ENCODE measurements around the gene TGM1.

DNA sequence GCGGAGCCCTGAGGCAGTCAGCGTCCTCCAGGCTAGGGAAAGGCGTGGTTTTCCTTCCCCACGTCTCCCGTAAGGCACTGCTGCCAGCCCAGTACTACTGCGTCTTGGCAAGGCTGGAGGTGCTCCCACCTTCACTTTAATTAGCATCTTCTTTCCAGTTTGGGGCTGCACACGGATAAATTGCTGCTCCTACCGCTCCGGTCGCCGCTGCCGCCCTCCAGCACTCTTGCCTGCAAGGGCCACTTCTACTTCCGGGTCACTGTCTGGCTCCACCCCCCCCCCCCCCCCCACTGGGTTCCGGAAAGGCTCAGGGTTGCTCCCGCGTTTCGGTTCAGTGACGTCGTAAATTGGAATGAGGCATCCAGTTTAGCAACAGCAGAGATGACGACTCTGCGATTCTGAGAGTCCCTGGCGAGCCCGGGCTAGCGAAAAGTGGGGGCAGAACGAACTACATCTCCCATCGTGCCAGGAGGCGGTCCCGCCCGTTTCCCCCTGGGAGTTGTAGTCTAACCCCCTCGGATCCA lies 30.8 kb downstream of the TGM1 start, which contains the start of gene NEDD8:
- TF ChIP-seq, protein P1, sequence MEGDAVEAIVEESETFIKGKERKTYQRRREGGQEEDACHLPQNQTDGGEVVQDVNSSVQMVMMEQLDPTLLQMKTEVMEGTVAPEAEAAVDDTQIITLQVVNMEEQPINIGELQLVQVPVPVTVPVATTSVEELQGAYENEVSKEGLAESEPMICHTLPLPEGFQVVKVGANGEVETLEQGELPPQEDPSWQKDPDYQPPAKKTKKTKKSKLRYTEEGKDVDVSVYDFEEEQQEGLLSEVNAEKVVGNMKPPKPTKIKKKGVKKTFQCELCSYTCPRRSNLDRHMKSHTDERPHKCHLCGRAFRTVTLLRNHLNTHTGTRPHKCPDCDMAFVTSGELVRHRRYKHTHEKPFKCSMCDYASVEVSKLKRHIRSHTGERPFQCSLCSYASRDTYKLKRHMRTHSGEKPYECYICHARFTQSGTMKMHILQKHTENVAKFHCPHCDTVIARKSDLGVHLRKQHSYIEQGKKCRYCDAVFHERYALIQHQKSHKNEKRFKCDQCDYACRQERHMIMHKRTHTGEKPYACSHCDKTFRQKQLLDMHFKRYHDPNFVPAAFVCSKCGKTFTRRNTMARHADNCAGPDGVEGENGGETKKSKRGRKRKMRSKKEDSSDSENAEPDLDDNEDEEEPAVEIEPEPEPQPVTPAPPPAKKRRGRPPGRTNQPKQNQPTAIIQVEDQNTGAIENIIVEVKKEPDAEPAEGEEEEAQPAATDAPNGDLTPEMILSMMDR (conservative IDR thresholded peaks at IDR 0.05 in 1 of 2, IDR thresholded peaks at IDR 0.05 in 1 of 2; ENCODE audit: low read depth in 1 of 2, low read length in 2 of 2), result no peak
- no peak for TF ChIP-seq EZH2 (IDR thresholded peaks at IDR 0.05; ENCODE audit: low read length, missing control alignments)
